Stimulated activated CD8-positive, alpha-beta memory T cell treated with anti-CD3 and anti-CD28 coated beads, Interleukin-4, amount 100 ng/mL, for 24 hours (primary cell): ENCODE measurements around the gene CCDC57.
"Not testable (repeated sequence)": the region's sequence is repeated elsewhere in the genome, so short reads cannot be mapped to it uniquely, and the experiment has no call there.

ENCODE experiments used
- DNase-seq: peaks from one replicate; pipeline ENCODE4 v3.0.0-alpha.2; 2020; ENCODE audit warnings: low read depth

The CCDC57 gene

GRCh38 chr17:82202981-82203380 lies 9.7 kb downstream of the CCDC57 start:
- no peak for DNase-seq

DNA sequence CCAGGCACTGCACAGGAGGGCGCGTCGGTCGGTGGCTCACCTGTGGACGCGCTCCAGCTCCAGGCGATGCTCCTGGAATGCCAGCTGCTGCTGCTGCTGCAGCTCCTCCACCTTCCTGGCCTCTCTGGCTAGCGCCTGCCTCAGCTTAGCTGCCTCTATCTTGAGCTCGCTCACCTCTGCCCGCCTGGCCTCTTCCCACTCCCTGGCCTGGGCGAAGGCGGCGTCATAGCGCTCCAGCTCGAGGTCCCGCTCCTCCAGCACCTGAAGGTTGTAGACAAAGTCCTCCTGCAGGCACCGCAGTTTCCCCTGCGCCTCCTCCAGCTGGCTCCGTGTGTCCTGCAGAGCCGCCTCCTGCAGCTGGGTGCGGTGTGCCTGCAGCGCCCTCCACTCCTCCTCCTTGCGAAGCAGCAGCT lies 11.1 kb downstream of the CCDC57 start:
- no peak for DNase-seq

GRCh38 chr17:82200743-82201497 lies 11.7 kb downstream of the CCDC57 start:
- DNase-seq: no peak

DNA sequence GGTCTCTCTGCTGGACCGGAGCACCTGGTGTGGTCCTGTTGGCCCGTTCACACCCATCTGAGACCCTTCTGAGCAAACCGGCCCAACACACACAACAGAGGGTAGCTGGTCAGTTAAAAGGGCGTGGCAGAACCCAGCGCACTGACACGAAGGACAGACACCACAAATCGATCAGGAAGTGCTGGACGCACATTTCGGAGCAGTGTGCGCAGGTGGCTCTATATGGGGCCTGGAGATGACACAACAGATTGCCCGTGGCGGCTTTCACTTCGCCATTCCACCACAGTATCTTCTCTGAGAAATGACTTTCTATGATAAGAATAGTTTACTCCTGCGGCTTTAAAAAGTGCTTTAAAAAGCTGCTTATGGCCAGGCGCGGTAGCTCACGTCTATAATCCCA lies 12.5 kb downstream of the CCDC57 start:
- DNase-seq: no peak

DNA sequence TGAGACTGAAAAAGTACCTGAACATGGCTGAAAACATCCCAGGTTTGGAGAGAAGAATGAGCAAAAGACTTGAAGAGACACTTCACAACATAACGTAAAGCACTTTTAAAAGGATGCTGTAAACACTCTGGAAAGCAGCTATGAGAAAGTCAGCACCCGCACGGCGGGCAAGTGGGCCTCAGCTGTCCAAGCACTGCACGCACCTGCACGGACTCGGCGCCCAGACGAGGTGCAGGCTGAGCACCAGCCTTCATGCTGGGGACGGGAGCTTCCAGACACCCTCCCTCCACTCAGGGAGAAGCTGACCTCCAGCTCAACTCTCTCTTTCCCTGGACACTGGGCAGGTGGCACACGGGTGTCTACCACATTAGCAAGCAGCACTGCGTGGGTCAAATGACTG lies 13.1 kb downstream of the CCDC57 start:
- no peak for DNase-seq

DNA sequence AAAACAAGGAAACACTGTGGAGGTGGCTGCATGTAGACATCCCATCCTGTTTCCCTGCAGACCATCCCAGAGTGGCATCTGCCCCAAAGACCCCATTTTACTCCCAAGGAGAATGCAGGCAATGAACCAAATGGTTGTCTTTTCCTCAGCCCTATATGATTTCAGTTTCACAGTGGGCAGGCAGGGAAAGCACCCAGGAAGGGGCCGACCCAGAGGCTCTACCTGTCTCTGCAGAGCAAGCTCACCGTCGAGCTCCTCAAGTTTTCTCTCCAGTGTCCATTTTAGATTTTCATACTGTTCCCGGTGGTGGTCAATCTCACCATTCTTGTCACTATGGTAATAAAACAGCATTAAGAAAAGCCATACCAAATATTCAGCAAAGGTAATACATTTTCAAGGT lies 14.6 kb downstream of the CCDC57 start:
- DNase-seq: no peak

GRCh38 chr17:82195675-82196672 lies 16.7 kb downstream of the CCDC57 start:
- no peak for DNase-seq

DNA sequence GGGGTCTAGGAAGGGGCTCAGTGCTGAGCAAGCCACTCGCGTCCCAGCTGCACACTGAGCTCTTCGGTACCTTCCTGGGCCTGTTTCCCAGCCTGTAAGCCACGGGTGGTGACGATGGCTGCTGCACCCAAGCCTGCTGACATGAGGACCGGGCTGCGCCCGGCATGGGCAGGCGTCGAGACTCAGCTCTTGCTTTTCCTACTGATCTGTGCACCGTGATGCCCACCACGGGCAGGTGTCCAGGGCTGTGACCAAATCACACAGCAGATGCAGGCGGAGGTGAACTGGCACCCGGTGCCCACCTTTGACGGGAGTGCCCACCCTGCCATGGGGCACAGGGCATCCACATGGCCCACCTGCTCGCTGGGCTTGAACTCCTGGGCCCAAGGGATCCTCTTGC lies 17.9 kb downstream of the CCDC57 start:
- DNase-seq: no peak

DNA sequence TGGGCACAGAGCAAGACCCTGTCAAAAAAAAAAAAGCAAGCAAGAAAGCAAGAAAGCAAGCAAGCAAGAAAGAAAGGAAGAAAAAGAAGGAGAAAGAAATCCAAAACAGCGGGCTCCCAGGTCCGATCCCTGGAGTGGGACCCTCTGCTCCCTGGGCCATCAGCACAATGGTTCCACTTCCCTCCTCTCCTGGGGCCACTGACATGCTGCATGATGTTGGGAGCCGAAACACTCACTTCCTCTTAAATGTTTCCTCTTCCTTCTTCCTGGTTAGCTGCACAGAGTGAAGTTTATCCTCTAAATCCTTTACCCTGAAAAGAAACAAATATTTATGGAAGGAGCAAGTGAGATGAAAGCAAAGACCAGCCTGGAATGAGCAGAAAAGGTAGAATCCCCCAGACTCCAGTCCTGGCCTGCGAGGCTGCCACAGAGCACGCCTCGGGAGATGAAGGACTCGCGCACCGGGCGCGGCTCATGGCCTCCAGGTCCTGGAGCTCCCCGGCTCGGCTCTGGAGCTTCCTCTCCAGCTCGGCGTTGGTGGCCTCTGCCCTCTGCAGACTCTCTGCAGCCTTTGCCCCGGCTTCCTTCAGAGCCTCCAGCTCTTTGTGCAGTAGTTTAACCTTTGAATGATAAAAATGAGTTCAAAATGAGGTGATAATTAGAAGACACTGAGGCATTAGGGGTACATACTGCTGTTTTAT lies 19.0 kb downstream of the CCDC57 start:
- DNase-seq: no peak

DNA sequence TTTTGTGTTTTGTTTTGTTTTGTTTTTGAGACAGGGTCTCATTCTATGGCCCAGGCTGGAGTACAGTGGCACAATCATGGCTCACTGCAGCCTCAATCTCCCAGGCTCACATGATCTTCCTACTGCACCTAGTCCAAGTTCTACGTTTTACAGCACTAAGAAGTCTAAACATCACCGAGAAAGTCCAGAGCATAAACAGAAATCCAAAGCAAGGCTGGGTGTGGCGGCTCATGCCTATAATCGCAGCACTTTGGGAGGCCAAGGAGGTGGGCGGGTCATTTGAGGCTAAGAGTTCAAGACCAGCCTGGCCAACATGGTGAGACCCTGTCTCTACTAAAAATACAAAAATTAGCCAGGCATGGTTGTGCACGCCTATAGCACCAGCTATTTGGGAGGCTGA lies 19.6 kb downstream of the CCDC57 start:
- not testable (repeated sequence) for DNase-seq

DNA sequence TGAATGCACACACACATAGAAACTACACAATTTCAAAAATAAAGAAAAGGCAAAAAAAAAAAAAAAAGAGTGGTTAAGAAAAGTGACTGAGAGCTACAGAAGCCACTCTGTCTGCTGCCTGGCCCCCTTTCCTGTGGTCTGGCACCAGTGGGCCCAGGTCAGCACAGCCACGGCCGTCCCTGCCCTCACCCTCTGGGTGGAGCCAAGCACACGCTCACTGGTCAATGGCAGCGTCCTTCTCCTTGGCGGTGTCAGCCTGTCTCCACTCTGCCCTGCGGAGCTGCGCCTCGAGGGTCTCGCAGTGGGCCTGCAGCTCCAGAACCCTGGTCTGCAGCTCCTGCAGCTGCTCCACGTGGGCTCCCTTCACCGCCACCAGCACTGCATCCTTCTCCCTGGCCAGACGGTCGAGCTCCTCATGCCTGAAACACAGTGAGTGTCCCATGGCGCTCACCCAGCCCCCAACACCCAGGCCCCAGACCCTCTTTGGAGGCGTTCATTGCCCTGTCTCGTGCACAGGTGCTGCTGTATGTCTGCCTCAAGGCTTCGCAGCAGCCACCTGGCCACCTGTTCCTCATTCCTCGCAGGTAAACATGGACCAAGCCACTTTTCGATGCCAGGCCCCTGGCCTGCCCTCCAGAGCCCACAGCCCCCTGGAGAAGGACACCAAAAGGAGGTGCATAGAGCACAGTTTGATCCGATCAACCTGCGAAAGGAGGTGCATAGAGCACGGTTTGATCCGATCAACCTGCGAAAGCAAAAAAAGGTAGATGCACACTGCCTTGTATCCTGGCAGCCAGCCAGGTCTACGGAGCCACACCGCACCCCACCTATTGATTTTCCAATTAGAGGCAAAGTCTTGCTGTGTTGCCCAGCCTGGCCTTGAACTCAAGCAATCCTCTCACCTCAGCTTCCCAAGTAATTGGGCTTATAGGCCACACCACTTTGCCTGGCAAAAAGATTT lies 24.4 kb downstream of the CCDC57 start:
- DNase-seq: no peak

GRCh38 chr17:82187500-82187899 lies 25.1 kb downstream of the CCDC57 start:
- no peak for DNase-seq

- no peak for DNase-seq
These were observed 26.4 kb downstream of the CCDC57 start for GRCh38 chr17:82186221-82186620.

- no peak for DNase-seq
These were observed 27.9 kb downstream of the CCDC57 start for GRCh38 chr17:82184761-82185160.

- no peak for DNase-seq
These were observed 31.7 kb downstream of the CCDC57 start for GRCh38 chr17:82180776-82181528.

- no peak for DNase-seq
These were observed 32.6 kb downstream of the CCDC57 start for GRCh38 chr17:82179946-82180475.

- no peak for DNase-seq
These were observed 33.2 kb downstream of the CCDC57 start for GRCh38 chr17:82179412-82179811.

GRCh38 chr17:82178499-82179261 lies 34.0 kb downstream of the CCDC57 start:
- no peak for DNase-seq

- DNase-seq: no peak
These were observed 34.7 kb downstream of the CCDC57 start for GRCh38 chr17:82177761-82178498.
